AG10803 (cell line): Measurements from ENCODE around the gene BOK.

Source experiments
- DNase-seq: peaks from one replicate; pipeline ENCODE4 v3.0.0; 2010; ENCODE audit warnings: low read depth
- H3K4me3 ChIP-seq: 2 replicates; pipeline ENCODE4 v1.5.1; 2011; ENCODE audit warnings: mild to moderate bottlenecking, low read length, control low read depth
- CTCF ChIP-seq: conservative IDR thresholded peaks from 2 replicates; pipeline ENCODE4 v1.5.1; 2011; ENCODE audit warnings: mild to moderate bottlenecking, low read length, control low read depth, inconsistent platforms

BOK gene

GRCh38 chr2:241553512-241553830, 5.1 kb upstream of the BOK start:
- no peak for TF ChIP-seq CTCF
- DNase-seq = no peak
- no peak overlapping the region for H3K4me3 ChIP-seq

GRCh38 chr2:241553981-241554380, 4.6 kb upstream of the BOK start:
- H3K4me3 ChIP-seq = no peak overlapping the region
- no peak for DNase-seq
- no peak for TF ChIP-seq CTCF

GRCh38 chr2:241554610-241555322, 3.8 kb upstream of the BOK start:
- H3K4me3 ChIP-seq = no peak overlapping the region
- TF ChIP-seq CTCF = no peak
- DNase-seq = no peak

GRCh38 chr2:241555711-241556110, 2.8 kb upstream of the BOK start:
- H3K4me3 ChIP-seq = no peak overlapping the region
- no peak for DNase-seq
- TF ChIP-seq CTCF = no peak

- H3K4me3 ChIP-seq = no peak overlapping the region
- TF ChIP-seq CTCF = no peak
Measured at GRCh38 chr2:241556746-241557145, 1.8 kb upstream of the BOK start.

GRCh38 chr2:241559323-241560161, 997 bp downstream of the BOK start:
- peak overlapping the region; percentile 63 for H3K4me3 ChIP-seq
- DNase-seq = peak; percentile 42
- TF ChIP-seq CTCF = no peak

More at GRCh38 chr2:241556746-241557145, 1.8 kb upstream of the BOK start:
- no peak for DNase-seq
